ENCODE data around the gene MPRIP. TPM values are rescaled to one million over a fixed set of nuclear protein-coding genes. Genes with fewer than 3 reads are reported as not detected.

The MPRIP gene
- total RNA-seq, 1 donor from 2014 or later, result 224 TPM

- no peak overlapping the region for H3K27ac Mint-ChIP-seq
Measured at GRCh38 chr17:17200831-17201230, 158.6 kb downstream of the MPRIP start.

GRCh38 chr17:17201271-17201670, 159.0 kb downstream of the MPRIP start:
- TF ChIP-seq CTCF (IDR thresholded peaks at IDR 0.05; ENCODE audit: unreplicated experiment), result no peak
- Mint-ChIP-seq H3K4me1 (peaks cover 22% of the 10 kb centered on the region), H3K36me3 (no peaks in the 10 kb centered on the region), H3K4me3 (no peak overlapping the region), H3K9me3 (no peaks in the 10 kb centered on the region), H3K27me3 (ENCODE audit: low read depth) (no peaks in the 10 kb centered on the region), H3K27ac (no peak overlapping the region)
- DNase-seq (ENCODE audit: low spot score in 2 of 2, unreplicated experiment in 2 of 2), result no peak

More at GRCh38 chr17:17200831-17201230, 158.6 kb downstream of the MPRIP start:
- DNase-seq (ENCODE audit: low spot score in 2 of 2, unreplicated experiment in 2 of 2), result no peak
- Mint-ChIP-seq H3K4me3 (no peak overlapping the region), H3K36me3 (no peaks in the 10 kb centered on the region), H3K4me1 (peaks cover 22% of the 10 kb centered on the region), H3K9me3 (no peaks in the 10 kb centered on the region), H3K27me3 (ENCODE audit: low read depth) (no peaks in the 10 kb centered on the region)
- no peak for TF ChIP-seq CTCF (IDR thresholded peaks at IDR 0.05; ENCODE audit: unreplicated experiment)

GRCh38 chr17:17201907-17202306, 159.7 kb downstream of the MPRIP start:
- Mint-ChIP-seq H3K27me3 (ENCODE audit: low read depth) (no peaks in the 10 kb centered on the region), H3K9me3 (no peaks in the 10 kb centered on the region), H3K36me3 (no peaks in the 10 kb centered on the region), H3K4me3 (no peak overlapping the region), H3K4me1 (peaks cover 22% of the 10 kb centered on the region), H3K27ac (no peak overlapping the region)
- no peak for DNase-seq (ENCODE audit: low spot score in 2 of 2, unreplicated experiment in 2 of 2)
- TF ChIP-seq CTCF (IDR thresholded peaks at IDR 0.05; ENCODE audit: unreplicated experiment), result no peak

GRCh38 chr17:17203173-17203730, 161.0 kb downstream of the MPRIP start:
- Mint-ChIP-seq H3K27me3 (ENCODE audit: low read depth) (no peaks in the 10 kb centered on the region), H3K4me1 (peaks cover 20% of the 10 kb centered on the region), H3K4me3 (no peak overlapping the region), H3K36me3 (no peaks in the 10 kb centered on the region), H3K27ac (no peak overlapping the region), H3K9me3 (no peaks in the 10 kb centered on the region)
- TF ChIP-seq CTCF (IDR thresholded peaks at IDR 0.05; ENCODE audit: unreplicated experiment), result no peak
- no peak for DNase-seq (ENCODE audit: low spot score in 2 of 2, unreplicated experiment in 2 of 2)

- H3K4me1 Mint-ChIP-seq, result peaks cover 20% of the 10 kb centered on the region
- no peaks in the 10 kb centered on the region for H3K27me3 Mint-ChIP-seq (ENCODE audit: low read depth)
- DNase-seq (ENCODE audit: low spot score in 2 of 2, unreplicated experiment in 2 of 2), result no peak
- no peak for TF ChIP-seq CTCF (IDR thresholded peaks at IDR 0.05; ENCODE audit: unreplicated experiment)
- no peaks in the 10 kb centered on the region for H3K9me3 Mint-ChIP-seq
- peaks cover 2% of the 10 kb centered on the region for H3K36me3 Mint-ChIP-seq
- H3K27ac Mint-ChIP-seq, result peak overlapping the region; percentile 7
- no peak overlapping the region for H3K4me3 Mint-ChIP-seq
Measured at GRCh38 chr17:17204041-17204591, 161.9 kb downstream of the MPRIP start.

Data from mesothelial cell of epicardium (in vitro differentiated cells).